A673 (cell line): Measurements from ENCODE around the gene SLC6A18. TPM values are rescaled to one million over a fixed set of nuclear protein-coding genes. Genes with fewer than 3 reads are reported as not detected.
"Not testable (repeated sequence)": the region's sequence is repeated elsewhere in the genome, so short reads cannot be mapped to it uniquely, and the experiment has no call there.

Experiments used
- BruUV-seq: library from RNA; stranded (reverse); fragments of 400-500 nt; replicated peaks from 2 replicates; lab custom pipeline; 2021; lab: Mats Ljungman, UMichigan
- CTCF ChIA-PET: fragments of 300-600 bp; sonication (Branson Sonifier 250); formaldehyde crosslinking; loops from one replicate; lab custom pipeline; 2022; ENCODE audit warnings: antibody characterized with exemption; lab: Charles Lee
- POLR2A ChIA-PET: fragments of 300-600 bp; sonication (Branson Sonifier 250); formaldehyde crosslinking; loops from one replicate; lab custom pipeline; 2022; ENCODE audit warnings: antibody characterized with exemption; ENCODE audit not compliant: low non-redundant PET; lab: Charles Lee
- DNase-seq: peaks from one replicate; pipeline ENCODE4 v3.0.0-alpha.2; 2015; ENCODE audit warnings: low spot score
- H3K27ac ChIP-seq: fragments of 200-600 bp; sonication (generic); 2 replicates; pipeline ENCODE4 v1.5.1; 2016; ENCODE audit warnings: mixed run types, low read depth, mild to moderate bottlenecking, mixed read lengths, antibody characterized with exemption, low read length; ENCODE audit not compliant: poor library complexity, severe bottlenecking
- H3K27me3 ChIP-seq: fragments of 200-600 bp; sonication (generic); replicated peaks from 2 replicates; pipeline ENCODE4 v1.6.1; 2017; ENCODE audit warnings: mixed run types, low read depth, mild to moderate bottlenecking, mixed read lengths, antibody characterized with exemption, low read length; ENCODE audit not compliant: insufficient read depth, poor library complexity
- H3K36me3 ChIP-seq: fragments of 200-600 bp; sonication (generic); 2 replicates; pipeline ENCODE4 v1.6.1; 2016; ENCODE audit warnings: mixed run types, mild to moderate bottlenecking, mixed read lengths, antibody characterized with exemption, low read length; ENCODE audit not compliant: insufficient read depth, poor library complexity, severe bottlenecking
- H3K4me1 ChIP-seq: fragments of 200-600 bp; sonication (generic); 2 replicates; pipeline ENCODE4 v1.6.1; 2017; ENCODE audit warnings: mixed run types, mild to moderate bottlenecking, mixed read lengths, antibody characterized with exemption, low read length; ENCODE audit not compliant: insufficient read depth, poor library complexity, severe bottlenecking
- H3K4me3 ChIP-seq: fragments of 200-600 bp; sonication (generic); 2 replicates; pipeline ENCODE4 v1.5.1; 2016; ENCODE audit warnings: low read depth, mixed run types, mild to moderate bottlenecking, mixed read lengths, low read length; ENCODE audit not compliant: poor library complexity, severe bottlenecking
- H3K9me3 ChIP-seq: fragments of 200-600 bp; sonication (generic); 2 replicates; pipeline ENCODE4 v1.6.1; 2016; ENCODE audit warnings: mixed run types, low read depth, mild to moderate bottlenecking, mixed read lengths, antibody characterized with exemption, low read length; ENCODE audit not compliant: poor library complexity, severe bottlenecking
- CTCF ChIP-seq: fragments of 300-800, 200-600 bp; sonication (generic); conservative IDR thresholded peaks from 2 replicates; pipeline ENCODE4 v1.5.1; 2017; ENCODE audit warnings: low read depth, mild to moderate bottlenecking, antibody characterized with exemption, low read length, moderate library complexity, mixed read lengths
- EZH2 ChIP-seq: fragments of 200-600 bp; sonication (generic); IDR thresholded peaks from 2 replicates; pipeline ENCODE4 v1.6.1; 2017; ENCODE audit warnings: borderline replicate concordance, low read depth, mild to moderate bottlenecking, mixed read lengths, antibody characterized with exemption, low read length; ENCODE audit not compliant: poor library complexity, severe bottlenecking
- intact Hi-C: fragments of 100-400 bp; cut with micrococcal nuclease; formaldehyde crosslinking; loops from one replicate; pipeline ENCODE4 v1.10.0; 2022; ENCODE audit not compliant: unreplicated experiment
- total RNA-seq: library from RNA; stranded (reverse); gene quantifications from 2 replicates; pipeline ENCODE4 v1.2.3, GENCODE V29; 2021

Gene SLC6A18
- total RNA-seq, 1 experiment from 2014 or later: not detected

DNA sequence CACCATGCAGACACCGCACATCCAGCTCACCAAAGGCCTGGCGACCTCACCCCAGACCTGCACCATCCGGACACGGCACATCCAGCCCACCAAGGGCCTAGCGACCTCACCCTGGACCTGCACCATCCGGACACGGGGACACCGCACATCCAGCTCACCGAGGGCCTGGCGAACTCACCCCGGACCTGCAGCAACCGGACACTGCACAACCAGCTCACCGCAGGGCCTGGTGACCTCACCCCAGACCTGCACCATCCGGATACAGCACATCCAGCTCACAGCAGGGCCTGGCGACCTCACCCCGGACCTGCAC lies 58.5 kb downstream of the SLC6A18 start:
- H3K9me3 ChIP-seq, BruUV-seq, H3K27ac ChIP-seq, CTCF ChIA-PET, H3K4me3 ChIP-seq, POLR2A ChIA-PET, H3K27me3 ChIP-seq, H3K36me3 ChIP-seq, DNase-seq, intact Hi-C loops, H3K4me1 ChIP-seq: not testable (repeated sequence)

DNA sequence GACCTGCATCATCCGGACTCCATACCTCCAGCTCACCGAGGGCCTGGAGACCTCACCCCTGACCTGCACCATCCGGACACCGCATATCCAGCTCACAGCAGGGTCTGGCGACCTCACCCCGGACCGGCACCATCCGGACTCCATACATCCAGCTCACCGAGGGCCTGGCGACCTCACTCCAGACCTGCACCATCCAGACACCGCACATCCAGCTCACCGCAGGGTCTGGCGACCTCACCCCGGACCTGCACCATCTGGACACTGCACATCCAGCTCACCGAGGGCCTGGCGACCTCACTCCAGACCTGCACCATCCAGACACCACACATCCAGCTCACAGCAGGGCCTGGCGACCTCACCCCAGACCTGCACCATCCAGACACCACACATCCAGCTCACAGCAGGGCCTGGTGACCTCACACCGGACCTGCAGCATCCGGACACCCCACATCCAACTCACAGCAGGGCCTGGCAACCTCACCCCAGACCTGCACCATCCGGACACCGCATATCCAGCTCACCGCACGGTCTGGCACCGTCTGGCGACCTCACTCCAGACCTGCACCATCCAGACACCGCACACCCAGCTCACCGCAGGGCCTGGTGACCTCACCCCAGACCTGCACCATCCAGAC lies 59.3 kb downstream of the SLC6A18 start:
- H3K36me3 ChIP-seq, POLR2A ChIA-PET, CTCF ChIA-PET, H3K4me1 ChIP-seq, H3K27me3 ChIP-seq, H3K27ac ChIP-seq, H3K9me3 ChIP-seq, H3K4me3 ChIP-seq, intact Hi-C loops, DNase-seq, BruUV-seq: not testable (repeated sequence)

DNA sequence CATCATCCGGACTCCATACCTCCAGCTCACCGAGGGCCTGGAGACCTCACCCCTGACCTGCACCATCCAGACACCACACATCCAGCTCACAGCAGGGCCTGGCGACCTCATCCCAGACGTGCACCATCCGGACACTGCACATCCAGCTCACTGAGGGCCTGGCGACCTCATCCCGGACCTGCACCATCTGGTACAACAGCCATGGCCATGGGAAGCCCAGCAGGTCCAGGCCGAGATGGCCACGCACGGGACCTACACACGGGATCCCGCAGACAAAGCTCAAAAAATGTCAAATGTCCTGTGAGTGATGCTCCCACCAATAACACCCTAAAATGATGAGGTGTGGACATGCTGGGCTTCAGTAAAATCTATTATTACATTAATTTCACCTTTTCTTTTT lies 60.0 kb downstream of the SLC6A18 start:
- no peak overlapping the region for H3K4me3 ChIP-seq
- no TSS peak for BruUV-seq
- ChIA-PET POLR2A (no interaction called here), CTCF (no interaction called here)
- no peaks in the 10 kb centered on the region for H3K27me3 ChIP-seq
- TF ChIP-seq CTCF (no peak), EZH2 (no peak)
- no peaks in the 10 kb centered on the region for H3K9me3 ChIP-seq
- intact Hi-C loops: no loop called here
- H3K4me1 ChIP-seq: no peaks in the 10 kb centered on the region
- DNase-seq: no peak
- H3K36me3 ChIP-seq: no peaks in the 10 kb centered on the region
- H3K27ac ChIP-seq: no peak overlapping the region

DNA sequence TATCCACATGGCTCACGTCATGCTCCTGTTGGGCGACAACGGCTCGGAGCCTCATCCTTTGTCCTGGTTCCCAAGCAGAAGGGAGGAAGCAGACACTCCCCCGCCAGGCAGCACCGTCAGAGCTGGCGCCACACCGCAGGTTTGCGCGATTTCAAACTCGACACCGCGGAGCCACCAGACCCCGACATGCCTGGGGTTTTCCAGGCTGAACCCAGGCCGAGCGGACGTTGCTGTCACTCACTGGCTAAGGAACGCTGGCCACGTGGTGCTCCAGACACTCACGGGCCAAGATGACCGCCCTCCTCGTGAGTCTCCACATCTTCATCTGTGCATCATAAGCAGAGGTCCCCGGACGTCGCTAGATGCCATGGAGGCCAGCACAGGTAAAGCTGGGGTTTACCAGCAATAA lies 60.7 kb downstream of the SLC6A18 start:
- ChIA-PET POLR2A (no interaction called here), CTCF (no interaction called here)
- no peak for TF ChIP-seq CTCF
- no peak for TF ChIP-seq EZH2
- intact Hi-C loops: no loop called here
- no TSS peak for BruUV-seq
- H3K4me3 ChIP-seq: no peak overlapping the region
- H3K9me3 ChIP-seq: no peaks in the 10 kb centered on the region
- H3K27ac ChIP-seq: no peak overlapping the region
- no peaks in the 10 kb centered on the region for H3K27me3 ChIP-seq
- H3K36me3 ChIP-seq: no peaks in the 10 kb centered on the region
- H3K4me1 ChIP-seq: no peaks in the 10 kb centered on the region
- no peak for DNase-seq
